K562 (cell line): Measurements from ENCODE around the gene NOSIP.

Source experiments
- CHD2 ChIP-seq: IDR thresholded peaks from 2 replicates; pipeline ENCODE4 v1.6.1; 2011; ENCODE audit warnings: low read depth, low read length
- CTCF ChIP-seq, 3 experiments: IDR thresholded peaks in 2 of 3; conservative IDR thresholded peaks in 1 of 3; 2 replicates each; pipeline ENCODE4 v1.5.1; 2011 to 2012; ENCODE audit warnings: low read length in 3 of 3, mild to moderate bottlenecking in 3 of 3, control low read depth in 2 of 3, improper control_type of control experiment in 1 of 3, inconsistent platforms in 1 of 3, low read depth in 1 of 3, mixed read lengths in 1 of 3, moderate library complexity in 1 of 3; ENCODE audit not compliant: insufficient read depth in 2 of 3
- HNRNPK ChIP-seq: fragments of 200-400 bp; formaldehyde crosslinking; IDR thresholded peaks from one replicate; pipeline ENCODE4 v1.6.1; 2018; ENCODE audit warnings: mild to moderate bottlenecking, low read depth, low read length; ENCODE audit not compliant: poor library complexity, severe bottlenecking
- MAX ChIP-seq: sonication (generic); formaldehyde crosslinking; IDR thresholded peaks from 2 replicates; pipeline ENCODE4 v1.9.0; 2022; ENCODE audit warnings: mild to moderate bottlenecking, missing genetic modification reagents
- TBL1XR1 ChIP-seq, 2 experiments: IDR thresholded peaks; 2 replicates each; pipeline ENCODE4 v1.6.1; 2012; ENCODE audit warnings: improper control_type of control experiment in 2 of 2, low read length in 2 of 2, mild to moderate bottlenecking in 1 of 2
- YY1 ChIP-seq, 3 experiments: IDR thresholded peaks; 2 replicates each; pipeline ENCODE4 v1.6.1; 2011; ENCODE audit warnings: low read length in 2 of 3, mild to moderate bottlenecking in 2 of 3, moderate library complexity in 2 of 3, borderline replicate concordance in 1 of 3, control low read depth in 1 of 3, low read depth in 1 of 3; ENCODE audit not compliant: insufficient read depth in 3 of 3, insufficient replicate concordance in 2 of 3, control insufficient read depth in 1 of 3, insufficient read length in 1 of 3; ENCODE audit errors: extremely low read depth in 1 of 3
- ZBED1 ChIP-seq: IDR thresholded peaks from 2 replicates; pipeline ENCODE4 v1.6.1; 2014
- ZNF23 ChIP-seq: fragments of 250-450 bp; sonication (Bioruptor Pico); IDR thresholded peaks from 2 replicates; pipeline ENCODE4 v1.4.0; 2020; ENCODE audit warnings: mild to moderate bottlenecking
- ZNF644 ChIP-seq: fragments of 200-800 bp; sonication (Bioruptor generic); IDR thresholded peaks from 2 replicates; pipeline ENCODE4 v1.6.1; 2016; ENCODE audit warnings: low read depth, missing genetic modification characterization, missing compliant biosample characterization
- TF ChIP-seq, protein P1 (sequence below), 2 experiments: fragments of 450-650 bp in 1 of 2; sonication (generic) in 1 of 2; formaldehyde crosslinking in 1 of 2; IDR thresholded peaks in 1 of 2; conservative IDR thresholded peaks in 1 of 2; 2 replicates each; pipeline versions ENCODE4 v1.6.1 to v1.8.1; 2016 to 2023; ENCODE audit warnings: mild to moderate bottlenecking in 2 of 2, moderate library complexity in 2 of 2, inconsistent platforms in 1 of 2, missing genetic modification reagents in 1 of 2
- TF ChIP-seq, protein P2 (sequence below): IDR thresholded peaks from 2 replicates; pipeline ENCODE4 v1.6.1; 2012; ENCODE audit warnings: low read depth, low read length, improper control_type of control experiment, borderline replicate concordance
- TF ChIP-seq, protein P3 (sequence below): fragments of 450-650 bp; IDR thresholded peaks from 2 replicates; pipeline ENCODE4 v1.6.1; 2016; ENCODE audit warnings: missing biosample characterization, missing genetic modification characterization
- TF ChIP-seq, protein P4 (sequence below): sonication (generic); formaldehyde crosslinking; IDR thresholded peaks from 2 replicates; pipeline ENCODE4 v1.9.0; 2022; ENCODE audit warnings: mild to moderate bottlenecking, missing genetic modification reagents

GRCh38 chr19:49514151-49514550 lies 66.2 kb downstream of the NOSIP start:
- TF ChIP-seq, protein P1, sequence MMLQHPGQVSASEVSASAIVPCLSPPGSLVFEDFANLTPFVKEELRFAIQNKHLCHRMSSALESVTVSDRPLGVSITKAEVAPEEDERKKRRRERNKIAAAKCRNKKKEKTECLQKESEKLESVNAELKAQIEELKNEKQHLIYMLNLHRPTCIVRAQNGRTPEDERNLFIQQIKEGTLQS (IDR thresholded peaks at IDR 0.05): no peak
- TF ChIP-seq, protein P1 (CRISPR knock-in tag; conservative IDR thresholded peaks at IDR 0.05): no peak
- TF ChIP-seq MAX: no peak
- TF ChIP-seq ZBED1: no peak
- TF ChIP-seq TBL1XR1 (IDR thresholded peaks at IDR 0.05; ENCODE audit: low read length in 2 of 2): no peak
- TF ChIP-seq ZNF644 (tag): no peak
- TF ChIP-seq, protein P2, sequence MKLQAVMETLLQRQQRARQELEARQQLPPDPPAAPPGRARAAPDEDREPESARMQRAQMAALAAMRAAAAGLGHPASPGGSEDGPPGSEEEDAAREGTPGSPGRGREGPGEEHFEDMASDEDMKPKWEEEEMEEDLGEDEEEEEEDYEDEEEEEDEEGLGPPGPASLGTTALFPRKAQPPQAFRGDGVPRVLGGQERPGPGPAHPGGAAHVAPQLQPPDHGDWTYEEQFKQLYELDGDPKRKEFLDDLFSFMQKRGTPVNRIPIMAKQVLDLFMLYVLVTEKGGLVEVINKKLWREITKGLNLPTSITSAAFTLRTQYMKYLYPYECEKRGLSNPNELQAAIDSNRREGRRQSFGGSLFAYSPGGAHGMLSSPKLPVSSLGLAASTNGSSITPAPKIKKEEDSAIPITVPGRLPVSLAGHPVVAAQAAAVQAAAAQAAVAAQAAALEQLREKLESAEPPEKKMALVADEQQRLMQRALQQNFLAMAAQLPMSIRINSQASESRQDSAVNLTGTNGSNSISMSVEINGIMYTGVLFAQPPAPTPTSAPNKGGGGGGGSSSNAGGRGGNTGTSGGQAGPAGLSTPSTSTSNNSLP: no peak
- TF ChIP-seq CHD2: no peak
- TF ChIP-seq ZNF23 (CRISPR knock-in tag): no peak
- TF ChIP-seq HNRNPK: no peak
- TF ChIP-seq CTCF (IDR thresholded peaks at IDR 0.05 in 2 of 3, conservative IDR thresholded peaks at IDR 0.05 in 1 of 3; ENCODE audit: insufficient read depth in 2 of 3, low read depth in 1 of 3, low read length in 3 of 3): no peak
- TF ChIP-seq, protein P3, sequence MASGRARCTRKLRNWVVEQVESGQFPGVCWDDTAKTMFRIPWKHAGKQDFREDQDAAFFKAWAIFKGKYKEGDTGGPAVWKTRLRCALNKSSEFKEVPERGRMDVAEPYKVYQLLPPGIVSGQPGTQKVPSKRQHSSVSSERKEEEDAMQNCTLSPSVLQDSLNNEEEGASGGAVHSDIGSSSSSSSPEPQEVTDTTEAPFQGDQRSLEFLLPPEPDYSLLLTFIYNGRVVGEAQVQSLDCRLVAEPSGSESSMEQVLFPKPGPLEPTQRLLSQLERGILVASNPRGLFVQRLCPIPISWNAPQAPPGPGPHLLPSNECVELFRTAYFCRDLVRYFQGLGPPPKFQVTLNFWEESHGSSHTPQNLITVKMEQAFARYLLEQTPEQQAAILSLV (tag): no peak
- TF ChIP-seq, protein P4, sequence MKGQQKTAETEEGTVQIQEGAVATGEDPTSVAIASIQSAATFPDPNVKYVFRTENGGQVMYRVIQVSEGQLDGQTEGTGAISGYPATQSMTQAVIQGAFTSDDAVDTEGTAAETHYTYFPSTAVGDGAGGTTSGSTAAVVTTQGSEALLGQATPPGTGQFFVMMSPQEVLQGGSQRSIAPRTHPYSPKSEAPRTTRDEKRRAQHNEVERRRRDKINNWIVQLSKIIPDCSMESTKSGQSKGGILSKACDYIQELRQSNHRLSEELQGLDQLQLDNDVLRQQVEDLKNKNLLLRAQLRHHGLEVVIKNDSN (CRISPR knock-in tag): no peak
- TF ChIP-seq YY1 (IDR thresholded peaks at IDR 0.05; ENCODE audit: borderline replicate concordance in 1 of 3, control insufficient read depth in 1 of 3, extremely low read depth in 1 of 3, insufficient read depth in 3 of 3, insufficient read length in 1 of 3, insufficient replicate concordance in 2 of 3, low read depth in 1 of 3, low read length in 2 of 3): no peak
